Measurements from ENCODE around the gene POU2AF2.
"Not testable (repeated sequence)": the region's sequence is repeated elsewhere in the genome, so short reads cannot be mapped to it uniquely, and the experiment has no call there.

POU2AF2 gene

GRCh38 chr11:111259896-111260295, 14.4 kb downstream of the POU2AF2 start:
- peak; percentile 36 for DNase-seq

- peak; percentile 81 for DNase-seq
Measured at GRCh38 chr11:111260811-111261210, 15.3 kb downstream of the POU2AF2 start.

- no peak for DNase-seq
Measured at GRCh38 chr11:111264646-111265045, 19.1 kb downstream of the POU2AF2 start.

- DNase-seq = no peak
Measured at GRCh38 chr11:111265421-111265820, 19.9 kb downstream of the POU2AF2 start.

GRCh38 chr11:111268303-111268702, 22.8 kb downstream of the POU2AF2 start:
- not testable (repeated sequence) for DNase-seq

- DNase-seq = no peak
Measured at GRCh38 chr11:111269146-111269868, 23.8 kb downstream of the POU2AF2 start.

- DNase-seq = no peak
Measured at GRCh38 chr11:111272420-111272819, 26.9 kb downstream of the POU2AF2 start.

- DNase-seq = no peak
Measured at GRCh38 chr11:111282562-111283075, 37.1 kb downstream of the POU2AF2 start.

- peak; percentile 58 for DNase-seq
Measured at GRCh38 chr11:111283945-111284481, 38.5 kb downstream of the POU2AF2 start.

- peak; percentile 23 for DNase-seq
Measured at GRCh38 chr11:111285189-111286091, 39.9 kb downstream of the POU2AF2 start.

GRCh38 chr11:111291764-111292163, 46.2 kb downstream of the POU2AF2 start:
- DNase-seq = no peak

GRCh38 chr11:111292408-111292807, 46.9 kb downstream of the POU2AF2 start:
- not testable (repeated sequence) for DNase-seq

GRCh38 chr11:111296196-111296595, 50.7 kb downstream of the POU2AF2 start:
- no peak for DNase-seq

- DNase-seq = no peak
Measured at GRCh38 chr11:111297696-111298095, 52.2 kb downstream of the POU2AF2 start.

- no peak for DNase-seq
Measured at GRCh38 chr11:111298413-111299100, 53.0 kb downstream of the POU2AF2 start, which contains the start of gene POU2AF3. TSS of gene POU2AF3 (plus strand) at chr11:111298546. CDS start at chr11:111298582, 36 bp downstream.

GRCh38 chr11:111299101-111300026, 53.8 kb downstream of the POU2AF2 start:
- peak; percentile 18 for DNase-seq

GRCh38 chr11:111300569-111300968, 55.0 kb downstream of the POU2AF2 start:
- no peak for DNase-seq

- DNase-seq = no peak
Measured at GRCh38 chr11:111301004-111301841, 55.7 kb downstream of the POU2AF2 start.

GRCh38 chr11:111301842-111302118, 56.3 kb downstream of the POU2AF2 start:
- DNase-seq = no peak

- DNase-seq = no peak
Measured at GRCh38 chr11:111302298-111302697, 56.8 kb downstream of the POU2AF2 start.

GRCh38 chr11:111303461-111303860, 57.9 kb downstream of the POU2AF2 start:
- DNase-seq = no peak

Data from fibroblast of skin of abdomen (primary cell).